ENCODE results near the gene PRKCA. TPM values are rescaled to one million over a fixed set of nuclear protein-coding genes. Genes with fewer than 3 reads are reported as not detected.

PRKCA gene
- total RNA-seq, 3 donors from 2014 or later: 42.3 to 77.7 (median 56.3) TPM

GRCh38 chr17:66379996-66380395 is 77.6 kb downstream of the PRKCA start:
- ATAC-seq (no peak), DNase-seq (no peak)
- Histone ChIP-seq H3K9me3 (no peaks in the 10 kb centered on the region), H3K4me1 (ENCODE audit: low read depth) (peaks cover 19% of the 10 kb centered on the region), H3K36me3 (ENCODE audit: low read depth) (no peaks in the 10 kb centered on the region), H3K4me3 (no peak overlapping the region)
- intact Hi-C loops (cut with DNase I, micrococcal nuclease): no loop called here
- TF ChIP-seq CTCF (IDR thresholded peaks at IDR 0.05): no peak

GRCh38 chr17:66381701-66382362 is 79.4 kb downstream of the PRKCA start:
- intact Hi-C loops (cut with DNase I, micrococcal nuclease): no loop called here
- H3K36me3 ChIP-seq (ENCODE audit: low read depth): no peaks in the 10 kb centered on the region
- no peak overlapping the region for H3K4me3 ChIP-seq
- ATAC-seq: no peak
- no peak for DNase-seq
- H3K9me3 ChIP-seq: no peaks in the 10 kb centered on the region
- no peak for TF ChIP-seq CTCF (IDR thresholded peaks at IDR 0.05)
- peaks cover 13% of the 10 kb centered on the region for H3K4me1 ChIP-seq (ENCODE audit: low read depth)

- Histone ChIP-seq H3K9me3 (no peaks in the 10 kb centered on the region), H3K4me1 (ENCODE audit: low read depth) (peaks cover 14% of the 10 kb centered on the region), H3K4me3 (no peak overlapping the region), H3K36me3 (ENCODE audit: low read depth) (no peaks in the 10 kb centered on the region)
- no peak for DNase-seq
- intact Hi-C loops (cut with DNase I, micrococcal nuclease): no loop called here
- TF ChIP-seq CTCF (IDR thresholded peaks at IDR 0.05): no peak
- ATAC-seq: no peak
These were observed 80.9 kb downstream of the PRKCA start for GRCh38 chr17:66383333-66383732.

- H3K9me3 ChIP-seq: no peaks in the 10 kb centered on the region
- no peaks in the 10 kb centered on the region for H3K36me3 ChIP-seq (ENCODE audit: low read depth)
- peaks cover 14% of the 10 kb centered on the region for H3K4me1 ChIP-seq (ENCODE audit: low read depth)
- H3K4me3 ChIP-seq: no peak overlapping the region
- DNase-seq: peak in 1 of 3 donors; percentile 12
- intact Hi-C loops (cut with DNase I, micrococcal nuclease): no loop called here
- peak; percentile 93 for ATAC-seq
- TF ChIP-seq CTCF (IDR thresholded peaks at IDR 0.05): no peak
These were observed 84.3 kb downstream of the PRKCA start for GRCh38 chr17:66386498-66387351.

GRCh38 chr17:66387392-66387981 is 85.1 kb downstream of the PRKCA start:
- no peak overlapping the region for H3K4me3 ChIP-seq
- TF ChIP-seq CTCF (IDR thresholded peaks at IDR 0.05): no peak
- no peak for DNase-seq
- peaks cover 14% of the 10 kb centered on the region for H3K4me1 ChIP-seq (ENCODE audit: low read depth)
- ATAC-seq: peak; percentile 2
- H3K36me3 ChIP-seq (ENCODE audit: low read depth): no peaks in the 10 kb centered on the region
- intact Hi-C loops (cut with DNase I, micrococcal nuclease): no loop called here
- H3K9me3 ChIP-seq: no peaks in the 10 kb centered on the region
